Measurements from ENCODE around the gene NLRP13. TPM values are rescaled to one million over a fixed set of nuclear protein-coding genes. Genes with fewer than 3 reads are reported as not detected.

The NLRP13 gene
- polyA plus RNA-seq, 2 of the 4 experiments (the other 2 are of a cell fraction): not detected

- FAIRE-seq (no peak), ATAC-seq (no peak), DNase-seq (ENCODE audit: low read depth in 1 of 2, low spot score in 1 of 2) (no peak)
- POLR2A ChIA-PET: no interaction called here
- H3K27ac ChIP-seq: no peak overlapping the region
- H3K4me2 ChIP-seq: no peak overlapping the region
- WGBS (ENCODE audit: missing lambda C conversion rate): 5% methylated on average over 3 of the region's 3 CpGs
- no peak overlapping the region for H3K4me3 ChIP-seq
- CTCF ChIA-PET: interaction anchor here (0.6 kb wide), 1 partner anchor 61 kb away, joined by 3 read pairs; no protein-coding TSS in a partner anchor
- no peaks in the 10 kb centered on the region for H3K4me1 ChIP-seq
- TF ChIP-seq TP53 (CRISPR knock-in tag; IDR thresholded peaks at IDR 0.05) (no peak), CEBPB (IDR thresholded peaks at IDR 0.05) (no peak), ATOH8 (CRISPR knock-in tag; IDR thresholded peaks at IDR 0.05; ENCODE audit: low read depth) (no peak), SREBF2 (IDR thresholded peaks at IDR 0.05) (no peak), HEYL (CRISPR knock-in tag; IDR thresholded peaks at IDR 0.05) (no peak), HOXB5 (CRISPR knock-in tag; IDR thresholded peaks at IDR 0.05) (no peak), HOXA7 (CRISPR knock-in tag; IDR thresholded peaks at IDR 0.05) (no peak), SMC3 (IDR thresholded peaks at IDR 0.05) (no peak), RNF2 (IDR thresholded peaks at IDR 0.05; ENCODE audit: borderline replicate concordance, low read depth) (no peak), EHMT2 (IDR thresholded peaks at IDR 0.05; ENCODE audit: low read depth) (no peak), POLR2A (IDR thresholded peaks at IDR 0.05; ENCODE audit: low read length) (no peak)
- H3K9me3 ChIP-seq: peaks cover 33% of the 10 kb centered on the region; the same call in 2 of the 3 replicates
Observed at GRCh38 chr19:55866521-55866920, 65.6 kb downstream of the NLRP13 start.

- DNase-seq (ENCODE audit: low read depth in 1 of 2, low spot score in 1 of 2) (no peak), FAIRE-seq (no peak), ATAC-seq (no peak)
- POLR2A ChIA-PET: no interaction called here
- Histone ChIP-seq H3K4me1 (no peaks in the 10 kb centered on the region), H3K27ac (no peak overlapping the region), H3K4me3 (no peak overlapping the region), H3K4me2 (no peak overlapping the region), H3K9me3 (peaks cover 22% of the 10 kb centered on the region)
- CTCF ChIA-PET: interaction anchor here (0.9 kb wide), 1 partner anchor 10 kb away, joined by 3 read pairs; no protein-coding TSS in a partner anchor
- no peak for TF ChIP-seq PBX3 (IDR thresholded peaks at IDR 0.05)
- no peak for TF ChIP-seq CHD4 (IDR thresholded peaks at IDR 0.05; ENCODE audit: borderline replicate concordance)
- TF ChIP-seq CBX8 (IDR thresholded peaks at IDR 0.05): no peak
- no peak for TF ChIP-seq MAFK (IDR thresholded peaks at IDR 0.05; ENCODE audit: partially characterized antibody)
- TF ChIP-seq CTCF (IDR thresholded peaks at IDR 0.05): no peak
- TF ChIP-seq SMC3 (IDR thresholded peaks at IDR 0.05): no peak
- no peak for TF ChIP-seq POLR2AphosphoS2 (conservative IDR thresholded peaks at IDR 0.05; ENCODE audit: low read length)
- TF ChIP-seq ZC3H11A (IDR thresholded peaks at IDR 0.05): no peak
- no peak for TF ChIP-seq FOSL2 (IDR thresholded peaks at IDR 0.05)
- TF ChIP-seq FOSL2 (CRISPR knock-in tag; IDR thresholded peaks at IDR 0.05): no peak
- no peak for TF ChIP-seq REST (IDR thresholded peaks at IDR 0.05)
- TF ChIP-seq ESRRA (IDR thresholded peaks at IDR 0.05; ENCODE audit: borderline replicate concordance, low read length): no peak
- no peak for TF ChIP-seq RNF2 (IDR thresholded peaks at IDR 0.05; ENCODE audit: borderline replicate concordance, low read depth)
- no peak for TF ChIP-seq JUNB (IDR thresholded peaks at IDR 0.05)
- TF ChIP-seq ZNF302 (CRISPR knock-in tag; IDR thresholded peaks at IDR 0.05): no peak
- TF ChIP-seq ELK1 (IDR thresholded peaks at IDR 0.05; ENCODE audit: low read depth, low read length): no peak
- no peak for TF ChIP-seq TFCP2L1 (CRISPR knock-in tag; IDR thresholded peaks at IDR 0.05)
- TF ChIP-seq KDM1A (IDR thresholded peaks at IDR 0.05; ENCODE audit: low read depth): no peak
- WGBS (ENCODE audit: missing lambda C conversion rate): 5% methylated on average over 5 of the region's 5 CpGs
Observed at GRCh38 chr19:55858969-55859368, 73.2 kb downstream of the NLRP13 start.
